Common myeloid progenitor, CD34-positive (primary cell): ENCODE results near the gene ATOSA.

Experiments used
- CTCF ChIA-PET: fragments of 350-600 bp; sonication (Branson Sonifier 250); formaldehyde crosslinking; loops from one replicate; lab custom pipeline; 2021; ENCODE audit warnings: antibody characterized with exemption; lab: Charles Lee
- POLR2A ChIA-PET: fragments of 350-600 bp; sonication (Branson Sonifier 250); formaldehyde crosslinking; loops from one replicate; lab custom pipeline; 2021; ENCODE audit warnings: antibody characterized with exemption; lab: Charles Lee
- DNase-seq, 3 donors: peaks; one replicate each; pipeline versions ENCODE4 v3.0.0 to v3.0.0-alpha.2; 2013
- H3K27ac ChIP-seq, 2 experiments: 1 replicate in 1 of 2; 2 replicates in 1 of 2; pipeline ENCODE4 v1.7.0; 2013; ENCODE audit warnings: inconsistent platforms in 2 of 2, low read length in 2 of 2, mild to moderate bottlenecking in 2 of 2, low read depth in 1 of 2, moderate library complexity in 1 of 2; ENCODE audit not compliant: severe bottlenecking in 2 of 2, insufficient read depth in 1 of 2, poor library complexity in 1 of 2
- H3K27me3 ChIP-seq, 5 experiments: replicated peaks in 2 of 5; 1 replicate in 3 of 5; 2 replicates in 2 of 5; pipeline versions ENCODE4 v1.6.1 to v1.7.0; 2013; ENCODE audit warnings: low read length in 4 of 5, mild to moderate bottlenecking in 2 of 5, moderate library complexity in 2 of 5, inconsistent platforms in 1 of 5; ENCODE audit not compliant: insufficient read depth in 5 of 5, control insufficient read depth in 4 of 5
- H3K36me3 ChIP-seq, 4 experiments: 1 replicate in 2 of 4; 2 replicates in 2 of 4; pipeline versions ENCODE4 v1.6.1 to v1.7.0; 2013; ENCODE audit warnings: low read length in 3 of 4, control low read depth in 1 of 4, mild to moderate bottlenecking in 1 of 4; ENCODE audit not compliant: control insufficient read depth in 4 of 4, insufficient read depth in 4 of 4
- H3K4me1 ChIP-seq, 4 experiments: 1 replicate in 3 of 4; 2 replicates in 1 of 4; pipeline versions ENCODE4 v1.6.1 to v1.7.1; 2013; ENCODE audit warnings: low read length in 3 of 4, mild to moderate bottlenecking in 3 of 4, control low read depth in 1 of 4, inconsistent platforms in 1 of 4, moderate library complexity in 1 of 4; ENCODE audit not compliant: control insufficient read depth in 4 of 4, insufficient read depth in 4 of 4; ENCODE audit errors: control extremely low read depth in 1 of 4
- H3K4me3 ChIP-seq, 7 experiments: 1 replicate in 4 of 7; 2 replicates in 3 of 7; pipeline versions ENCODE4 v1.5.1 to v1.7.0; 2013; ENCODE audit warnings: mild to moderate bottlenecking in 7 of 7, low read length in 6 of 7, moderate library complexity in 6 of 7, inconsistent platforms in 2 of 7, low read depth in 2 of 7, control low read depth in 1 of 7; ENCODE audit not compliant: insufficient read depth in 4 of 7, control insufficient read depth in 1 of 7; ENCODE audit errors: extremely low read depth in 1 of 7
- H3K9me3 ChIP-seq, 5 experiments: 1 replicate in 4 of 5; 2 replicates in 1 of 5; pipeline versions ENCODE4 v1.6.1 to v1.7.1; 2013; ENCODE audit warnings: low read length in 4 of 5, mild to moderate bottlenecking in 2 of 5, inconsistent platforms in 1 of 5, low read depth in 1 of 5, moderate library complexity in 1 of 5; ENCODE audit not compliant: control insufficient read depth in 4 of 5, insufficient read depth in 2 of 5; ENCODE audit errors: control extremely low read depth in 1 of 5
- WGBS: methylation state at CpG from one replicate; pipeline ENCODE4 v1.1.5; 2013; ENCODE audit not compliant: insufficient coverage; 5-methylcytosine and 5-hydroxymethylcytosine counted together

The ATOSA gene

DNA sequence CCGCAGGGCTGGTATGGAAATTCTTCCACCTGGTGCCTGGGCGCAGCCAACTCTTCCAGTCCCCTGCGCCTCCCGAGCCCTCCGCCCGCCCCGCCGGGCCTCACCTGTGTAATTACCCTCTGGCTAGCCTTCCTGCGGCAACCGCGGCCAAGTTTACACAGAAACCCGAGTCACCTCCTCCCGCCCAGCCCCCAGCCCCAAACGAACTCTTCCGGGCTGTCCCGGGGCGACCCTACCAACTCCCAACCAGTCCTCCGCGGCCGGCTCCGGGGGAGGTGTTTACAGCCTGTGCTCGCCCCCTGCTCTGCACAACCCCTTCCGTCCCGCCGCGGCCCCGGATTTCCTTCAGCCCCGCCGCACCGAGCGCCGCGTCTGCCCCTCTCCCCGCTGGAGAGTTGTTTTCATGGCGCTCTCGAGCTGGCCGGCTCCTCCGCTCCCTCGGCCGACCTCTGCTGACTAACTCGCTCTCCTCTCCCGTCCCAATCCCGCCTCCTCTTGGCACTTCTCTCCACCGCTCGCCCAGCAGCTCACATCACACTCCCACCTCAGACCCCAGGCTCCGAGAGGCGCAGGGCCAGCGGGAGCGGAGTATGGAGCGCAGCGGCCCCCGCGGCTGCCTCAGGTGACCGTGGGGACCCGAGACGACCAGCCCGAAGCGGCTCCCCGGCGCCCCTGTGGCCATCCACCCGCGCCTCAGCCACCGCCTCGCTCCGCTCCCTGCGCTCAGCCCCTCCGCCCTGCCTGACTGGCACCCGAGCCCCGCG is 538 bp downstream of the ATOSA start:
- CTCF ChIA-PET = interaction anchor here (0.9 to 1.2 kb wide), 4 partner anchors 15 to 39 kb away, joined by 3 read pairs; no protein-coding TSS in a partner anchor
- H3K36me3 ChIP-seq = peaks cover 0 to 11% (median 3%) of the 10 kb centered on the region in 4 experiments
- H3K4me1 ChIP-seq = peaks cover 23 to 44% (median 29%) of the 10 kb centered on the region in 4 experiments
- peak overlapping the region; percentile 87 to 95 (median 94) for H3K4me3 ChIP-seq
- WGBS = 0% methylated on average over 67 of the region's 70 CpGs
- no peaks in the 10 kb centered on the region for H3K9me3 ChIP-seq
- DNase-seq = peak; percentile 46 to 84 (median 70)
- H3K27me3 ChIP-seq = no peaks in the 10 kb centered on the region
- peak overlapping the region; percentile 93 to 97 for H3K27ac ChIP-seq
- POLR2A ChIA-PET = interaction anchor here (0.7 to 2.0 kb wide), 6 partner anchors 10 to 268 kb away, joined by 3 to 7 read pairs (median 4); no protein-coding TSS in a partner anchor

DNA sequence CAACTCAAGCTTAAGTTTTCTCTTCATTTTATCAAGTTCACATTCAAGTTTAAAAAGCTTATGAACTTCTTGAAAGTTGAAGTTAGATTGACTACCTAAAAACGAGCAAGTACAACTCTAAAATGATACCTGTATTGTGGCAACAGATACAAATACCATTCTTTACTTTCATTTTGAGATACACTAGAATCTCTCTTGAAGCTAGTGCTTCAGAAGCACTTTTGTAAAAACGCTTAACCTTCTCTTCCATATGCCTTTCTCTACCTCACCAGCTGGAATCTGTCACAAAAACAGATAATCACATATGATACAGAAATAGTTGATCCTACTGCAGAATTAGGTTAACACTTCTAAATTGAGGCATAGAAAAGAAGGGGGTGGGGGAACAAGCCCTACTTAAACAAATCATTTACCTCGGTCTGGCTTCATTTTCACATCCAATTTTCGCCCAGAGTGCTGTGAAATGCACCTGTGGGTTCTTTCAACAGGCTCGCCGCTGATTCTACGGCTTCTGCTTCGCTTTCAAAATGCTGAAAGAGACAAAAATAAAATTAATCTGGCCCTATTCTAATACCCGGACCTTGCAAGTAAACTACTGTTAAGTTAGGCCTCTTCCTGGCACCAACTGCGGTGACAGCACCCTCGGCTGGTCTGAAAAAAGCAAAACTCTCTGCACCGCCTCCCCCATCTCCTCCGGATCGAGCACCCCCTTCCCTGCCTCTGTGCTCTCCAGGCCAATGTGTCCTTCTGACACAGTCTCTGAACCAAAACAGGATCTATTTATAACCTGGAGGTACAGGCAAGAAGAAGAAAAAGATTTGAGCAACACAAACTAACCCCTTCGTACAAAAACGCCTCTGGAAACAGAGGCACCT is 1.4 kb downstream of the ATOSA start:
- H3K27ac ChIP-seq = peak overlapping the region; percentile 93 to 97
- peak overlapping the region; percentile 87 to 95 (median 94) for H3K4me3 ChIP-seq
- no peaks in the 10 kb centered on the region for H3K27me3 ChIP-seq
- H3K36me3 ChIP-seq = peaks cover 0 to 14% (median 7%) of the 10 kb centered on the region in 4 experiments
- H3K9me3 ChIP-seq = no peaks in the 10 kb centered on the region
- H3K4me1 ChIP-seq = peaks cover 24 to 38% (median 28%) of the 10 kb centered on the region in 4 experiments
- WGBS = 2% methylated on average over 12 of the region's 16 CpGs
- CTCF ChIA-PET = interaction anchor here (1.1 to 2.1 kb wide), 4 partner anchors 13 to 57 kb away, joined by 3 to 11 read pairs (median 6); no protein-coding TSS in a partner anchor
- DNase-seq = peak; percentile 56 to 79 (median 69)
- POLR2A ChIA-PET = interaction anchor here (0.8 to 2.0 kb wide), 3 partner anchors 21 to 267 kb away, joined by 3 to 6 read pairs (median 5); no protein-coding TSS in a partner anchor

DNA sequence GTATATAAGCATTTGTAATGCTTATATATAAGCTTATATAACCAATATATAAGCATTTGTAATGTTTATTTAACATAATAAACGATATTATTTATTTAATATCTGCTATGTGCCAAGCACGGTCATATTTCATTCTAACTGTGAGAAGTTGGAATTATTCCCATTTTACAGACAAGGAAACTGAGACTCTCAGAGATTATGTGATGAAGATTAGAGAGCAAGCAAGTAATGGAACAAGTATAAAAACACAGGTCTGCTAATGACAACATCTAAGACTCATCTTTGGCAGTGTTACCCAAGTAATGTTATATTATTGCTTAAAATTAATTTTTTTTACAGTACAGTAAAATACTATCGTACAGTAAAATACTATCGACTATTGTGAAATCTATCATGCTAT is 4.4 kb downstream of the ATOSA start:
- Histone ChIP-seq H3K36me3 (peaks cover 4 to 30% (median 14%) of the 10 kb centered on the region in 4 experiments), H3K4me1 (peaks cover 21 to 30% (median 23%) of the 10 kb centered on the region in 4 experiments), H3K27ac (no peak overlapping the region), H3K4me3 (no peak overlapping the region), H3K27me3 (no peaks in the 10 kb centered on the region), H3K9me3 (no peaks in the 10 kb centered on the region)
- POLR2A ChIA-PET = no interaction called here
- DNase-seq = no peak
- CTCF ChIA-PET = interaction anchor here (0.9 to 2.5 kb wide), 3 partner anchors 52 to 59 kb away, joined by 3 to 9 read pairs (median 3); no protein-coding TSS in a partner anchor
- no CpG with 5 or more reads among the region's 4 CpGs for WGBS

DNA sequence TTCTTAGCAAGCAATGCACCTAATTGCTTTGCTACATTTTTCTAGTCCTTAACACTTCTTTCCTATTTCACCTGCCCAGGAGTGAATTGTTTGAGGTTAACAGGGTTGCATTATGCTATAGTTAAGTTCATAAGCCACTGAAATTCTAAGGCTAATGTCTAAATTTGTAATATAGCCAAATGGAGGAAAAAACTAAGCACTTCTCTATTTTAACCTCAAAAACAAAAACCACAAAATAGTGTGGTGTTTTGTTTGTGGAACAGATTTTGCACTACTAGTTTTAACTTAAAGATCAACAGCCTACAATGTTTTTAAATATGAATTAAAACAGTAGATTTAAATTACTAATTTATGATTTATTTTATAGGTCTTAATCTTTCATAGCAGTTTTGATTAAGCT is 5.5 kb downstream of the ATOSA start:
- Histone ChIP-seq H3K27me3 (no peaks in the 10 kb centered on the region), H3K9me3 (no peaks in the 10 kb centered on the region), H3K4me1 (peaks cover 19 to 28% (median 22%) of the 10 kb centered on the region in 4 experiments), H3K4me3 (no peak overlapping the region), H3K36me3 (peaks cover 5 to 37% (median 16%) of the 10 kb centered on the region in 4 experiments), H3K27ac (no peak overlapping the region)
- ChIA-PET POLR2A (no interaction called here), CTCF (interaction anchor here (0.9 to 2.5 kb wide), 4 partner anchors 10 to 60 kb away, joined by 3 to 9 read pairs (median 6); no protein-coding TSS in a partner anchor)
- peak in 2 of 3 donors; percentile 33 to 37 for DNase-seq

DNA sequence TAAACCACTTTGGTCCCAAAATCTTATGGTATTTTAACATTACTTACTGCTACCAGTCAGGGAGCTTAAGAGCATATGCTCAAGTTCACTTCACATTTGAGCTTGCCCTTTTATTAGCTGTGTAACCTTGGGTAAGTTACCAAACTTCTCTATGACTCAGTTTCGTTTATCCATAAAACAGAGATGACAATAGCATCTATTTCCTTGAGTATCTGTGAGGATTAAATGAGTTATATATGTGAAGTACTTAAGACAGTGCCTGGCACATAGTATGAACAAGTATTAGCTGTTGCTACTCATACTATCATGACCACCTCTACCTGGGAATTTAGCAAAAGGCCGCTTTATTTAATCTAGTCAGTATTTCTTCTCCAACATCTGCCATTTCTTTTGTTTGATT is 5.9 kb downstream of the ATOSA start:
- Histone ChIP-seq H3K27ac (no peak overlapping the region), H3K9me3 (no peaks in the 10 kb centered on the region), H3K4me1 (peaks cover 19 to 27% (median 22%) of the 10 kb centered on the region in 4 experiments), H3K4me3 (no peak overlapping the region), H3K27me3 (no peaks in the 10 kb centered on the region), H3K36me3 (peaks cover 5 to 38% (median 16%) of the 10 kb centered on the region in 4 experiments)
- CTCF ChIA-PET = interaction anchor here (1.5 to 2.5 kb wide), 2 partner anchors 9 to 61 kb away, joined by 9 read pairs; no protein-coding TSS in a partner anchor
- POLR2A ChIA-PET = interaction anchor here (0.6 to 1.1 kb wide), 2 partner anchors 9 to 41 kb away, joined by 3 read pairs; no protein-coding TSS in a partner anchor
- 100% methylated on average over 1 of the region's 2 CpGs for WGBS
- no peak for DNase-seq

DNA sequence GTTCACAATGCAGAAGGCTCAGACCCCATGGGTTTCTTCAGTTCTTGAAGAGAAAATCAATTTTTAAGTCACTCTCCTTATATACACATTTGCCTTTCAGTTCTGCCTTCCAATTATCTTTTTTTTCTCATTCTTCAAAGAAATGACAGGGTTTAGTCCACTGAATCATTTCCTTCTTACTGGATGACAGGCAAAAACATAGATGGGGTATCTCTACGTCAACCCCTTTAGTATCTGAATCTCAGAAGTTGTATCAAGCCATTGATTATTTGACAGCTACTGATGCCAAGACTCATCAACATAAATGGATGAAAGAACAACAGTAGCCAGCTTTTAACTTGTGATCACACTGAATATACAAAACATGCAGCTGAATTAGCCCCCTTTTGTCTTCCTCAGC is 6.5 kb downstream of the ATOSA start:
- H3K36me3 ChIP-seq = peaks cover 6 to 44% (median 19%) of the 10 kb centered on the region in 4 experiments
- CTCF ChIA-PET = interaction anchor here (1.5 to 2.5 kb wide), 2 partner anchors 9 to 61 kb away, joined by 9 read pairs; no protein-coding TSS in a partner anchor
- no peak overlapping the region for H3K4me3 ChIP-seq

More for the DNA sequence above, 6.5 kb downstream of the ATOSA start:
- DNase-seq = no peak
- POLR2A ChIA-PET = interaction anchor here (0.6 to 1.1 kb wide), 2 partner anchors 8 to 41 kb away, joined by 3 read pairs; no protein-coding TSS in a partner anchor
- no peaks in the 10 kb centered on the region for H3K9me3 ChIP-seq
- 83% methylated on average over 1 of the region's 1 CpG for WGBS
- no peak overlapping the region for H3K27ac ChIP-seq
- H3K27me3 ChIP-seq = no peaks in the 10 kb centered on the region
- H3K4me1 ChIP-seq = peaks cover 14 to 22% (median 21%) of the 10 kb centered on the region in 4 experiments
